Measurements from ENCODE around the gene HNF1B. TPM values are rescaled to one million over a fixed set of nuclear protein-coding genes. Genes with fewer than 3 reads are reported as not detected.

HNF1B gene
- total and polyA plus RNA-seq, 4 donors, result 1.6 to 5.7 (median 4.5) TPM

GRCh38 chr17:37725021-37725595 is 19.8 kb downstream of the HNF1B start:
- H3K27me3 ChIP-seq (ENCODE audit: control insufficient read depth in 4 of 4, insufficient read depth in 4 of 4, low read length in 3 of 4), result no peaks in the 10 kb centered on the region
- H3K4me1 ChIP-seq (ENCODE audit: control insufficient read depth in 4 of 4, insufficient read depth in 4 of 4, low read length in 3 of 4), result peaks cover 0 to 1% (median 0%) of the 10 kb centered on the region in 4 donors
- WGBS, result 85% methylated on average over 5 of the region's 5 CpGs
- no peak overlapping the region for H3K4me3 ChIP-seq (ENCODE audit: low read depth in 1 of 3, low read length in 3 of 3)
- no peak for TF ChIP-seq GABPA (IDR thresholded peaks at IDR 0.05 in 1 of 2, conservative IDR thresholded peaks at IDR 0.05 in 1 of 2)
- no peak for TF ChIP-seq CTCF (IDR thresholded peaks at IDR 0.05; ENCODE audit: low read depth, low read length, missing input control)
- no peak for TF ChIP-seq FOXA1 (IDR thresholded peaks at IDR 0.05)
- TF ChIP-seq HNF4G (IDR thresholded peaks at IDR 0.05), result no peak
- H3K27ac ChIP-seq (ENCODE audit: low read depth in 1 of 2, low read length in 2 of 2), result no peak overlapping the region
- H3K9me3 ChIP-seq (ENCODE audit: control insufficient read depth in 4 of 4, low read length in 3 of 4), result no peaks in the 10 kb centered on the region
- peaks cover 0 to 11% (median 3%) of the 10 kb centered on the region in 4 donors for H3K36me3 ChIP-seq (ENCODE audit: control insufficient read depth in 4 of 4, insufficient read depth in 3 of 4, low read depth in 1 of 4, low read length in 3 of 4)
- DNase-seq (ENCODE audit: low spot score), result peak; percentile 55
- no peak overlapping the region for H3K9ac ChIP-seq (ENCODE audit: low read depth in 1 of 2, low read length in 2 of 2)

DNA sequence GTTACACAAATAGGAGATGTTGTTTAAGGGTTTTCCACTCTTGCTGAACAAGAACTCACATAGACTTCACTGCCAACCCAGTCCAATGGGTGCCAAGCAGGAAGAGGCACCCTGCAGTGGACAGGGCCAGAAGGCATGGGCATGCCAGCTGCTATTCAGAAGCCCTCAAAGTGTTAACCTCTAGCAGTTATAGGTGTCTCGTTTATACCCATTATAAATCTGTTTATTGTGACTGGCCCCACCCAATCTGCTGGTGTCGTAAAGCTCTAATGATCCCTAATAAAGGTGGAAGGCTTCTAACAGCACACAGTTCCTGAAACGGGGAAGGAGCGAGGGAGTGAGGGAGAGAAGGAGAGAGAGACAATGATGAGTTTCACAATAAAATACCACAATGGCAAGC is 23.9 kb downstream of the HNF1B start:
- no peaks in the 10 kb centered on the region for H3K27me3 ChIP-seq (ENCODE audit: control insufficient read depth in 4 of 4, insufficient read depth in 4 of 4, low read length in 3 of 4)
- no peak overlapping the region for H3K27ac ChIP-seq (ENCODE audit: low read depth in 1 of 2, low read length in 2 of 2)
- H3K9me3 ChIP-seq (ENCODE audit: control insufficient read depth in 4 of 4, low read length in 3 of 4), result no peaks in the 10 kb centered on the region
- H3K36me3 ChIP-seq (ENCODE audit: control insufficient read depth in 4 of 4, insufficient read depth in 3 of 4, low read depth in 1 of 4, low read length in 3 of 4), result peaks cover 0 to 7% (median 0%) of the 10 kb centered on the region in 4 donors
- H3K4me3 ChIP-seq (ENCODE audit: low read depth in 1 of 3, low read length in 3 of 3), result no peak overlapping the region
- TF ChIP-seq REST (IDR thresholded peaks at IDR 0.05) (no peak), HNF4G (IDR thresholded peaks at IDR 0.05) (no peak), CTCF (IDR thresholded peaks at IDR 0.05; ENCODE audit: low read depth, low read length, missing input control) (no peak), YY1 (IDR thresholded peaks at IDR 0.05) (no peak), FOXA1 (IDR thresholded peaks at IDR 0.05) (no peak), ATF3 (IDR thresholded peaks at IDR 0.05) (no peak), TAF1 (conservative IDR thresholded peaks at IDR 0.05) (no peak), GABPA (IDR thresholded peaks at IDR 0.05 in 1 of 2, conservative IDR thresholded peaks at IDR 0.05 in 1 of 2) (no peak), JUND (IDR thresholded peaks at IDR 0.05) (no peak), FOXA2 (IDR thresholded peaks at IDR 0.05) (no peak), EGR1 (IDR thresholded peaks at IDR 0.05; ENCODE audit: low read depth in 2 of 2) (no peak), SP1 (IDR thresholded peaks at IDR 0.05) (no peak), MAX (IDR thresholded peaks at IDR 0.05) (no peak)
- WGBS, result 79% methylated on average over 4 of the region's 4 CpGs
- no peak overlapping the region for H3K9ac ChIP-seq (ENCODE audit: low read depth in 1 of 2, low read length in 2 of 2)
- no peak for DNase-seq (ENCODE audit: low spot score)
- peaks cover 9 to 23% (median 17%) of the 10 kb centered on the region in 4 donors for H3K4me1 ChIP-seq (ENCODE audit: control insufficient read depth in 4 of 4, insufficient read depth in 4 of 4, low read length in 3 of 4)
